ENCODE measurements around the gene NFKBIL1. TPM values are rescaled to one million over a fixed set of nuclear protein-coding genes. Genes with fewer than 3 reads are reported as not detected.
"Not testable (repeated sequence)": the region's sequence is repeated elsewhere in the genome, so short reads cannot be mapped to it uniquely, and the experiment has no call there.

NFKBIL1 gene
- total RNA-seq, 1 donor from 2014 or later, result 16.4 TPM

- intact Hi-C loops (cut with micrococcal nuclease), result loop anchor here (1.0 to 5.0 kb wide), 2 partner anchors 8 to 159 kb away; partner anchors contain the start of genes CLIC1 and LST1
These were observed 31.0 kb downstream of the NFKBIL1 start for GRCh38 chr6:31578184-31579118.

- intact Hi-C loops (cut with micrococcal nuclease), result loop anchor here (5.0 kb wide), 1 partner anchor 158 kb away; the partner anchor contains the start of gene CLIC1
These were observed 31.7 kb downstream of the NFKBIL1 start for GRCh38 chr6:31579119-31579505.

- intact Hi-C loops (cut with micrococcal nuclease), result loop anchor here (1.0 to 5.0 kb wide), 4 partner anchors 28 to 158 kb away; partner anchors contain the start of genes CLIC1 and PRRC2A
These were observed 32.4 kb downstream of the NFKBIL1 start for GRCh38 chr6:31579546-31580437.

- intact Hi-C loops (cut with micrococcal nuclease), result loop anchor here (1.0 to 5.0 kb wide), 3 partner anchors 29 to 88 kb away; partner anchors contain the start of gene PRRC2A
These were observed 33.0 kb downstream of the NFKBIL1 start for GRCh38 chr6:31580438-31580740.

GRCh38 chr6:31580807-31581433 is 33.5 kb downstream of the NFKBIL1 start:
- intact Hi-C loops (cut with micrococcal nuclease), result loop anchor here (1.0 to 5.0 kb wide), 4 partner anchors 30 to 89 kb away; partner anchors contain the start of genes NFKBIL1 and PRRC2A

GRCh38 chr6:31581434-31582229 is 34.2 kb downstream of the NFKBIL1 start:
- intact Hi-C loops (cut with micrococcal nuclease), result loop anchor here (1.0 to 5.0 kb wide), 5 partner anchors 13 to 89 kb away; partner anchors contain the start of genes NFKBIL1 and PRRC2A

GRCh38 chr6:31582230-31582643 is 34.8 kb downstream of the NFKBIL1 start, which contains the start of gene LTB:
TSS of gene LTB (minus strand) at chr6:31582424. CDS start at chr6:31582417, 7 bp downstream.
- intact Hi-C loops (cut with micrococcal nuclease), result loop anchor here (1.0 to 5.0 kb wide), 3 partner anchors 13 to 90 kb away; no protein-coding TSS in a partner anchor

GRCh38 chr6:31585491-31585890 is 38.1 kb downstream of the NFKBIL1 start:
- intact Hi-C loops (cut with micrococcal nuclease), result loop anchor here (1.0 kb wide), 3 partner anchors 13 to 868 kb away; partner anchors contain the start of genes LTA, MDC1 and NFKBIL1

GRCh38 chr6:31586008-31586407 is 38.6 kb downstream of the NFKBIL1 start, which contains the start of gene LST1:
TSS of gene LST1 (plus strand) at chr6:31586277. CDS start at chr6:31587300, 1,023 bp downstream.
- intact Hi-C loops (cut with micrococcal nuclease), result loop anchor here (1.0 kb wide), 1 partner anchor 8 kb away; no protein-coding TSS in a partner anchor

GRCh38 chr6:31586599-31587281 is 39.3 kb downstream of the NFKBIL1 start:
- intact Hi-C loops (cut with micrococcal nuclease), result loop anchor here (1.0 kb wide), 1 partner anchor 8 kb away; no protein-coding TSS in a partner anchor

- intact Hi-C loops (cut with micrococcal nuclease), result no loop called here
These were observed 40.7 kb downstream of the NFKBIL1 start for GRCh38 chr6:31587791-31588777.

GRCh38 chr6:31588871-31589650 is 41.7 kb downstream of the NFKBIL1 start:
- intact Hi-C loops (cut with micrococcal nuclease), result no loop called here

GRCh38 chr6:31590691-31591090 is 43.3 kb downstream of the NFKBIL1 start:
- intact Hi-C loops (cut with micrococcal nuclease), result not testable (repeated sequence)

GRCh38 chr6:31592396-31592771 is 45.0 kb downstream of the NFKBIL1 start:
- intact Hi-C loops (cut with micrococcal nuclease), result no loop called here

GRCh38 chr6:31597006-31597405 is 49.6 kb downstream of the NFKBIL1 start:
- intact Hi-C loops (cut with micrococcal nuclease), result no loop called here

- intact Hi-C loops (cut with micrococcal nuclease), result no loop called here
These were observed 59.9 kb downstream of the NFKBIL1 start for GRCh38 chr6:31607317-31607716.
